DMS79 (cell line): ENCODE results near the gene ALCAM.
"Not testable (repeated sequence)": the region's sequence is repeated elsewhere in the genome, so short reads cannot be mapped to it uniquely, and the experiment has no call there.

Source experiments
- DNase-seq: peaks from one replicate; lab custom pipeline; 2025; lab: John Stamatoyannopoulos, UW

The ALCAM gene

DNA sequence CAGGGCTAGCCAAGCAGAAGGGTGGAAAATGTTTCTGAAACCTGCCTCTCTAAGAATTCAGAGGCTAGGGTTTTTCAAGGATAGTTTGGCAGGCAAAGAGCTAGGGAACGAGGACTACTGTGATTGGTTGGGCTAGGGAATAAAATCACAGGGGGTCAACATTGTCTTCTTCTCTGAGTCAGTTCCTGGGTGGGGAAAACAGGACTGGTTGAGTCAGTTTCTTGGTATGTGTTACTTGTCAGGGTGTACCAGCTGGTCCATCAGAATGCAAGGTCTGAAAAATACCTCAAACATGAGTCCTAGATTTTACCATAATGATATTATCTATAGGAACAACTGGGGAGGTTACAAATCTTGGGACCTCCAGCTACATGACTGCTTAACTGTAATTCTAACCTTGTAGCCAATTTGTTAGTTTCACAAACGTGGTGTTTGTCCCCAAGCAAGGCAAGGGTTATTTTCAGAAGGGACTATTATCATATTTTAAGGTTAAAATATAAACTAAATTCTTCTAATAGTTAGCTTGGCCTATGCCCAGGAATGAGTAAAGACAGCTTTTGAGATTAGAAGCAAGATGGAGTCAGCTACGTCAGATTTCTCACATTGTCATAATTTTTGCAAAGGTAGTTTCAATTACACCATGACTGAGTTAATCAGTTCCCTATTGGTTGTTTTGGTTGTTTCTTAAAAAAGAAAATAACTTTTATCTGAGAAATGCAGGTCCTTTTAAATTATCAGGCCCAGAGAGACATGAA, 231.5 kb downstream of the ALCAM start:
- DNase-seq, result no peak

DNA sequence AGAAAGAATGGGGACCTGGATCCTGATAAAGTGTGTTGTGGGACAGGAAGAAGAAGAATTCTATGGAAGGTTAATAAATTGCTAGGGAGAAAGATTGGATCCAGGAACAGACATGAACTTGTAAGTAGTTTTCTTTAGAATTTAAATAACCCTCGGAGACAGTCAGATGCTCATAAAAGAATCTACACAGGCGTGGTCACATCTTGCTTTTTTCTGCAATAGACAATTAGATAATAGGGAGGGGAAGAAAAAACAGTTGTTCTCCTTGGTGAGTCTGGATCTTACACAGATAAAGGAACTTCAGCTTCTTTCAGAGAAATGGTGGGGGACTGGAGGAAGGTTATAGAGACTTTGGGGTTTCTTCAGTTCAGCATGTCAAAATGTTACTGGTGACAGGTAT, 232.6 kb downstream of the ALCAM start:
- no peak for DNase-seq

DNA sequence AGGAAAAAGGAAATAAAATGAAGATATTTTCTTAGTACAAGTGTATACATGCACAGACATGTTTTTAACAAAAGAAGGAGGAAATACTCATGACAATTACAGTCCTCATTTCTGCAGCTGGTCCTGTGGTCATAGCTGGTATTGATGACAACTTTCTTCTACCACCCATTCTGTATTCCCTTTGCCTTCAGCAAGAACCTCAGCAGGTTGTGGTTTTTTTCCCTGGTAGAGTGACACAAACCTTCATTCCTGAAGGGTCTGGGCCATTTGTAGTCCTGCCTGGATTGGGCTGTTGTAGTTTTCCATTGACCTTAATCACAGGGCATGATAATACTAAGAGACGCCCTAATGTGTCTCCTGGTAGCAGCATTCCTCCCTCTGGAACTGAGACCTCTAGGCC, 235.0 kb downstream of the ALCAM start:
- not testable (repeated sequence) for DNase-seq

DNA sequence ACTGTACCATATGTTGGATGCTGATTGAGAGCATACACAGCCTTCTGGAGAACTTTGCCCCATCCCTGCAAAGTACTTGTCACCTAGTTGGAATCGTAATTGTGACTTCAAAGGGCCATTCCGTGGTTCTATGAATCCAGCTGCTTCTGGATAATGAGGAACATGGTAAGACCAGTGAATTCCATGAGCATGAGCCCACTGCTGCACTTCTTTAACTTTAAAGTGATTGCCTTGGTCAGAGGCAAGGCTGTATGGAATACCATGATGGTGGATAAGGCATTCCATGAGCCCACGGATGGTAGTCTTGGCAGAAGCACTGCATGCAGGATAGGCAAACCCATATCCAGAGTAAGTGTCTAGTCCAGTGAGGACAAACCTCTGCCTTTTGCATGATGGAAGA, 235.6 kb downstream of the ALCAM start:
- DNase-seq, result not testable (repeated sequence)

DNA sequence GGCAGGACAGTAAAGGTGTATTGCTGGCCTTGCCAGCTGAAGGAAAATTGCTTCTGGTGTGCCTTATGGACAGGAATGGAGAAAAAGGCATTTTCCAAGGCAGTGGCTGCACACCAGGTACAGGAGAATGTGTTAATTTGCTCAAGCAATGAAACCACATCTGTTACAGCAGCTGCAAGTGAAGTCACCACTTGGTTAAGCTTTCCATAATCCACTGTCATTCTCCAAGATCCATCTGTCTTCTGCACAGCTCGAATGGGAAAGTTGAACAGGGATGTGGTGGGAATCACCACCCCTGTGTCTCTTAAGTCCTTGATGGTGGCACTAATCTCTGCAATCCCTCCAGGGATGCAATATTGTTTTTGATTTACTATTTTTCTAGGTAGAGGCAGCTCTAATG, 236.8 kb downstream of the ALCAM start:
- DNase-seq, result not testable (repeated sequence)

DNA sequence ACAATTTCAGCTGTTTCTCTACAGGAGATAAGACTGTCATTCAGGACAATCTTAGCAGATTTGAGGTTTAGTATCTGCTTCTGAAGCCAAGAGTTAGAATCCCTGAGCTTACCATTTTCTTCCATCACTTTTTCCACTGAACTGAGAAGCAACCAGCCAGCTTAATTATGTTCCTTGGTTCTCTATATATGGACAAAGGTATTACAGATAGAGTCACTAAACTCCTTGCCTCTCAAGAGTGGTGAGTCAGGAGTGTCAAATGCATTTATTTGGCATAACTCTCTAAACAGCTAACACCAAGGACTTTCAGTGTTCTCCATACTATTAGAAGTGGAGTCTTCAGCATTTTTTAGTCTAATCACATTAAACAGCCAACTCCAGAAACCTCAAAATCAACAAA, 239.3 kb downstream of the ALCAM start:
- no peak for DNase-seq

DNA sequence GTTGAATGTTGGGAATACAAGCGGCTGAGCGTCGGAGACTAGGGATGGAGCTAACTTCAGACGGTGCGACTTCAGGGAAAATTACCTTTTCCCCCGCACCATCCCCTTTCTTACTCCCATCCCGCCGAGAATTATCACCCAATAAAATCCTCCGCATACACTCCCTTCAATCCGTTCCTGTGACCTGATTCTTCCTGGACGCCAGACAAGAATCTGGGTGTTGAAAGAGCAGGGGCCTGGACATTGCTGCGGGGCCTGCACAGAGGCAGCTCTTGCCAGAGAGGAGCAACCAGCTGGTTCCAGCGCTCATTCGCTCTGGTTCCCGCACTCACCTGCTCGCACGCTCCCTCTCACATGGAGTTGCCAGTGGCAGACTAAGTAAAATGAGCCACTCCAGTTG, 241.9 kb downstream of the ALCAM start:
- no peak for DNase-seq

DNA sequence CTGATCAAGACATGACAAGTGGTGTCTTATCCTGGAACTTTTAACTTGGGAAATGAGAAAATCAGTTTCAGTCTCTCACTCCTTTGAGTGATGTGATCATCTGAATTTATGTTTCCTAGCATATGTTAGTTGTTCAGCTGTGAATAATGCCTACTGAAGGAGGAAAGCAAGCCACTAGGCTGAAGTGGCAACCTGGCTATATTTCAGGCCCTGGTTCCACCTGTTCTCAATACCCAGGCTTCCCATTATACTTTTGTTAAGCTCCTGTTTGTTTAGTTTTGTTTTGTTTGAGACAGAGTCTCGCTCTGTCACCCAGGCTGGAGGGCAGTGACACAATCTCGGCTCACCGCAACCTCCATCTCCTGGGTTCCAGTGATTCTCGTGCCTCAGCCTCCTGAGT, 243.8 kb downstream of the ALCAM start:
- no peak for DNase-seq

DNA sequence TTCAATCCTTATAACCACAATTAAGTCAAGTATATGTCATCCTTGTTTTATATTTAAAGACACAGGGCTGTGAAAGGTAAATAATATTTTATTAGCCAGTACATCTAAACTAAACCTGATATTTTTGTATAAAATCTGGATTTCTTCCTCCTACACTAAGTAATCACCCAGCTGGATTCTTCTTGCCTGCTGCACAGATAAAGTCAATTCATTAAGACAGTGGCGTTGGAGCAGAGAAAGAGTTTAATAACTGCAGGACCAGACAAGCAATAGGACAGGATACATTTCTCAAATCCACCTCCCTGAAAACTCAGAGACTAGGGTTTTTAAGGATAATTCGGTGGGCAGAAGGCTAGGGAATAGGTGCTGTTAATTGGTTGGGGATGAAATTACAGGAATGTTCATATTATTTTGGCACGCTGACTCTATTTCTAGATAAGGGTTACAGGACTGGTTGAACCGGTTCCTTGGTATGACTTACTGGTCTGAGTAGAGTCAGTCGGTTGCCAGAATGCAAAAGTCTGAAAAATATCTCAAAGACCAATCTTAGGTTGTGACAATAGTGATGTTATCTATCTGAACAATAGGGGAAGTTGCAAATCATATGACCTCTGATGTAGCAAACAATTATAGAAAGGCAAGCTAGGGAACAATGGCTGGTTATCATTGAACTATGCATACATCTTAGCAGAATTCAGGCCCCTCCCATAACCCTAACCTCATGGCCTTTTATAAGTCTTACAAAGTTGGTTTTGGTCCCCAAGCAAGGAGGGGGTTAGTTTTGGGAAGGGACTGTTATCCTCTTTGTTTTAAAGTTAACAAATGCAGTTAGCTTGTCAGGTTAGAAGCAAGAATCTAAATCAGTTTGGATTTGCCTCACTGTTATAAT, 244.8 kb downstream of the ALCAM start:
- no peak for DNase-seq

DNA sequence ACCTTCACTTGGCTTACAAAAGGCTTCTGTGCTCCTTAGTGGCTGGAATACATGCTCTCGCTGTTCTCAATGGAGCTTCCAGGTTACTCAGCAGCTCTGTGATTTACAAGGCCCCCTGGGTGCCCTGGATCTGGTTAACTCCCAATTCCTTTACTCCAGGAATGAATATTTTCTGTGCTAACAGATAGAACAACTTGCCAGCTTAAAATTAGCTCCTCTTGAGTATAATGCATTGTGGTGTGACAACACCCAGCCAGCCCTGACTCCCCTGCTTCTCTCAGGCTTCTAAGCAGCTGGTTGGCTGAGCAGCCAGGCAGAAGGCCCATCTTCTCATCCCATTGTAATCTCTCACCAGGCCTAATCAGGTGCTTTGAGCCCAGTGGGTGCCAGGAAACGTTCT, 246.4 kb downstream of the ALCAM start:
- no peak for DNase-seq

DNA sequence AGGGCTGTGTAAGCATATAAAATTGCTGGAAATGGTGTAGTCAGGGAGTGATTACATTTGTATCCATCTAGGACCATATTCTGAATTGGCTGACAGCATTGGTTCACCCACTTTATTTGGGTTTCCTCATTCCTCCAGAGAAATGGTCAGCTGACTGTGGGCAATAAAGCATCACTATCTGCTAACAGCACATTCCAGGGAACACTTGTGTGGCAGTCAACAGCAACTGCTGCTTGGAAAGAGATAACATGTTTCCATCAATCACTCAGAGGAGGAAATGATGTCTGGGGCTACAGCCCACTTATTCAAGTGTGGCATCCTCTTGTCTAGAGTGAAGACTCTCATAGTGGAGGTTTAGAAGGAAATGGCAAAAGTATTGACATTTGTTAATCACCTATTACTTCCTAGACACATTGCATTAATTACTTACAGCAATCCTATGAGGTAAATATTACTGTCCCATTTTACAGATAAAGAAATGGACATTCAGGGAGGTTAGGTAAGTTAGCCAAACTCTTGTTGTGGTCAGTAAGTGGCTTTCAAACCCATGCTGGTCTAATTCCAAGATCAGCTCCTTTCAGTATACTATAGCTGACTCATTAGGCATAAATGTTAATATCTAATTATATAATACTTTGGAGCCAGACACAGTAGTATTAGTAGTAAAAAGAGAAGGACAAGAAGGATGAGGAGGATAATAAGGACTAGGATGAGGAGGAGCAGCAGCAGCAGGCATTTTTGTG, 247.8 kb downstream of the ALCAM start:
- no peak for DNase-seq

DNA sequence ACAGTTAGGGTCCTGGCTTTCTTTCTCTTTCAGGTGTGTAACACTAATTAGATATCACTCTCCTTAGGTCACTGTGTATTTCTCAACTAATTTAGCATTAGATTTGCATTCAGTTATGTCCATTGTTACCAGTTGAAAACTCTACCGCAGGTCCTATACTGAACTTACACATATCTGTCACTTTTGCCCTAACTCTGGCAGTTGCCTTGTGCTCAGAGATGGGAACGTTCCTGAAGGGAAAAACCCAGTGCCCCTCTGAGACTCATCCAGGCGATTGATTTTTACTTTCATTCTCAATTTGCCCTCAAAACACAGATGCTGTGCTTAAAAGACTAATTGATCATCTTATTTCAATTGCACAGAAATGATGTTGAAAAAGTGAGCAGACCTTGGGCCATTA, 249.1 kb downstream of the ALCAM start:
- DNase-seq, result no peak

DNA sequence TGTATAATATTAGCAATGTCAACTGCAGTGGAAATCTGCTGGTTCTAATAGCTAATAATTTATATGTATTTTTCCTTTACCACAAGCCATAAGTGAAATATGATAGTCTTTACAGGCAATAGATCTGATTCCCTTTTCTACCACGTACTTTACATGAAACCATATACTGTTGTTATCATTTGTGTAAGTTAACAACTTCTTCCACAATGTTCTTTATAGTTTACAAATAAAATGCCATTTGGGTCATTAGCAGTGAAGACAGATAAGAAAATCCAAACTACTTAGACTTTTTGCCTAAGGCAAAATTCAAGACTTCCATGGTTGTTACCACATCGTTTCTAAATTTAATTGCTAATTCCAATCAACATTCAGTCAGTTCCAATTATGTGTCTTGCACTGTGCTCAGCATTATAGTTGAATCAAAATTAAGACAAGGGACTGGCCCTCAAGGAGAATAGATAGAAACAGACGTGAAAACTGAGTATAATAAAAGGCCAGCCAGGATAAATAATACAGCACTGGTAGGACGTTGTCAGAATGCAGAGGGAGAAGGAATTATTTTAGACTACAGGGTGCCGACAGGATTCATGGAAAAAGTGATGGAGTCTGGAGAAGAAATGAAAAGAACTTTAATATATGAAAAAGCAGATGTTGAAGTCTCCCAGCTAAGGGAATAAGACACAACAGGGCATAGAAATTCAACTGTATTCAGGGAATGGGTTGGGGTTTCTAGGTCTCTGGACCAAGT, 249.8 kb downstream of the ALCAM start:
- no peak for DNase-seq

DNA sequence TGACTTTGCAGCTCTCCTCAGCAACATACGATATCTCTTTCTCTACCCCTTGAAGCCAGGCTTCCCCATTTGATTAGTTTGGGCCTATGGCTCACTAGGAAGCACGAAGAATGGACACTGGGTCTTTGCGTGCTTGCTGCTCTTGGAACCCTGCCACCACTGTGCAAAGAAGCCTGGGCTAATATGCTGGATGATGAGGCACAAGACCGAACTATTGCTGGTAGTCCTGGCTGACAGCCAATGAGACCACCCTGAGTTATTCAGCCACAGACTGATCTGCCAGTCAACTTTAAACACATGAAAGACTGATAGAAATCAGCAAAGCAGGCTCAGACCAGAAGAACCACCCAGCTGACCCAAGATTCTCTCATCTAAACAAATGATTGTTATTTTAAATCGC, 251.8 kb downstream of the ALCAM start:
- no peak for DNase-seq

DNA sequence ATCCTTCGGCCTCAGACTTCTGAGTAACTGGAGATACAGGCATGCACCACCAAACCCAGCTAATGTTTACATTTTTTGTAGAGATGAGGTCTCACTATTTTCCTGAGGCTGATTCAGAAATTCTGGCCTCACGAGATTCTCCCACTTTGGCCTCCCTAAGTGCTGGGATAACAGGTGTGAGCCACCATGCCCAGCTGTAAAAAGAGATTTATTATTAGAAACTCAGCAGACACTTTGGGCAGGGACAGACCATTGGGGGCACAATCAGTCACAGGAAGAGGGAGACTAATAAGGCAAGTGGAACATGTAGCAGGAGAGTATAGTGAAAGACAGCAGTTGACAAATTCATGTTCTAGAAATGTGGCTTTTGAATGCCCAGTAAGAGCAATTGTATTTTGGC, 252.9 kb downstream of the ALCAM start:
- no peak for DNase-seq

DNA sequence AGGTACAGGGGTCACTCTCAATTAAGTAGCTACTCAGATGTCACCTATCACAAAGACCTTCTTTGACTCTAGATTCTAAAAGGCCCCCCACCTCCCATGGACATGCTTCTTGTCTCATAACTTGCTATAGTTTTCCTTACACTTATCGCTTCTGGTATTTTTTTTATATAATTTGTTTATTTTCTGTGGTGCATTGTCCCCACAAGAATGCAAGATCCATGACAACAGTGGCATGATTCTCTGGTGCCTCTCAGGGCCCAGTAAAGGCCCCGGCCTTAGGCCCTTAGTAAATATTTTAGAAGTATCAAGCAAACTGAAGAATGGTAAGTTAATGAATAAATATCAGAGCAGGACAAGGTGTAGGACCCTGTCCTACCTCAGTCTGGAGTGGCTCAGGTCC, 253.5 kb downstream of the ALCAM start:
- DNase-seq, result no peak

DNA sequence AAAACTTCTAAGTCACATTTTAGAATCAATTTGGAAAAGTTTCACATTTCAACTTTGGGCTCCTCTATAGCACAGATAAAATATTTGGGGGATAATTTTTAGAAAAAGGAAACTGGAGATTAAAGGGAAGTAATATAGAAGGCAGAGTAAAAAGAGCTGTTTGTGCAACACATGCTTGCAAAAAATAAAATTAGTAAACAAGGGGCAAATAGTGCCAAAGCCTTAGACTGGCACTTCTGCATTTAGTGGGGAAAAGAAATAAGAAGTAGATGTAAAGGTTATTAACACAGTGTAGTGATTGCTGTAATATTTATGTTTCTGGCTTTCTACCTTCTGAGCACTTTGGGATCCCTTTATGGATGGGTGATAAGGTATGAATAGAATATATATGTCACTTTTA, 255.5 kb downstream of the ALCAM start:
- no peak for DNase-seq
